ENCODE data around the gene FMN1. TPM values are rescaled to one million over a fixed set of nuclear protein-coding genes. Genes with fewer than 3 reads are reported as not detected.

Gene FMN1
- polyA plus RNA-seq, 2 of the 4 experiments (the other 2 are of a cell fraction), result 0.53 to 2.2 TPM

- no peak for DNase-seq (ENCODE audit: low read depth in 1 of 2, low spot score in 1 of 2)
- Histone ChIP-seq H3K4me2 (no peak overlapping the region), H3K9me3 (no peaks in the 10 kb centered on the region), H3K4me3 (no peak overlapping the region), H3K27ac (no peak overlapping the region), H3K4me1 (no peaks in the 10 kb centered on the region)
- no peak for ATAC-seq
- POLR2A ChIA-PET, result no interaction called here
- TF ChIP-seq HOXB13 (CRISPR knock-in tag; IDR thresholded peaks at IDR 0.05; ENCODE audit: low read depth) (no peak), JUNB (IDR thresholded peaks at IDR 0.05) (no peak), NFE2L2 (conservative IDR thresholded peaks at IDR 0.05; ENCODE audit: low read length) (no peak), RCOR1 (IDR thresholded peaks at IDR 0.05; ENCODE audit: low read depth, low read length) (no peak), KDM1A (IDR thresholded peaks at IDR 0.05; ENCODE audit: low read depth) (no peak)
- WGBS (ENCODE audit: missing lambda C conversion rate), result 74% methylated on average over 7 of the region's 7 CpGs
- CTCF ChIA-PET, result interaction anchor here (0.7 to 1.6 kb wide), 7 partner anchors 8 to 493 kb away, joined by 3 to 6 read pairs (median 4); no protein-coding TSS in a partner anchor
- no peak for FAIRE-seq
These were observed 38.7 kb downstream of the FMN1 start for GRCh38 chr15:33155691-33156420.

DNA sequence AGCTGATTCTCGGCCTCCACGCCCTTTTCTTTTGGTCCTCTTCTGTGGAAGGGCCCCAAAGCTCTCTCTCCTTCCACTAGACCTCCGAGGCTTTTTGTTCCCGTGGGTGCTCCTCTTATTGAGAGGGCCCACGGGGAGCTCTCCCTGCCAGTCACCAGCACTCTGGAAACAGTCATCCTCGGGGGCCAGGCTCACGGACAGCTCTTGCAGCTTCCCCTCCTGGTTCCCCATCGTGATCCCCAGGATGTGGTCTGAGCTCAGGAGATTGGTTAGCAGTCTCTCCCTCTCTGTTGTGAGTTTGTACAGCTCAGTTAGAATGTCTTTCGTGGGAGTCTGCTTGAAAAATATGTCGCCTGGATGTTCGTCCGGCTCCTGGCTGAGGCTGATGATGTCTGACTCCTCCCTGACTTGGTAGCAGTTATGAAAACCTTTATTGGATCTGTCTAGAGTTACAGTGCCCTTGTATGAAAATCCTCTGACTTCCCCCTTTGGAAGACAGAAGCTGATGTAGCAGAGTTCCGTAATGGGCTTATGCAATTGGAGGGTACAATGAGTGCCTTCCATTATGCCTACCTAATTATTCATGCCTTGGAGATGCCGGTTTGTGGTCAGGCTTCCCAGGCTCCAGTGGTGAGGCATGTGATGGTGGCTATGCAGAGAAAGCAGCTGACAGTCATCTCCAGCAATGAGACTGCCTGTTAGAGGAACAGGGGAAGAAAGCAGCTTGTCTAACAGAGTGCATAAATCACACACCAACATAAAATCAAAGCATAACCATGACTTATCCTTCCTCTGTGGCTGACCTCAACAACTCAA lies 40.0 kb downstream of the FMN1 start:
- WGBS (ENCODE audit: missing lambda C conversion rate), result 52% methylated on average over 14 of the region's 14 CpGs
- H3K4me1 ChIP-seq, result no peaks in the 10 kb centered on the region
- ATAC-seq (no peak), FAIRE-seq (no peak), DNase-seq (ENCODE audit: low read depth in 1 of 2, low spot score in 1 of 2) (no peak)
- no peak overlapping the region for H3K4me2 ChIP-seq
- H3K27ac ChIP-seq, result no peak overlapping the region
- no peaks in the 10 kb centered on the region for H3K9me3 ChIP-seq
- H3K4me3 ChIP-seq, result no peak overlapping the region
- POLR2A ChIA-PET, result no interaction called here
- TF ChIP-seq MYC (IDR thresholded peaks at IDR 0.05; ENCODE audit: borderline replicate concordance, low read length) (no peak), HOXB13 (CRISPR knock-in tag; IDR thresholded peaks at IDR 0.05; ENCODE audit: low read depth) (no peak), ZSCAN20 (CRISPR knock-in tag; IDR thresholded peaks at IDR 0.05) (no peak), RARB (CRISPR knock-in tag; IDR thresholded peaks at IDR 0.05) (no peak), FOXS1 (CRISPR knock-in tag; IDR thresholded peaks at IDR 0.05) (no peak), SMC3 (IDR thresholded peaks at IDR 0.05) (no peak), PHF8 (IDR thresholded peaks at IDR 0.05; ENCODE audit: borderline replicate concordance, low read depth) (no peak), TP53 (CRISPR knock-in tag; IDR thresholded peaks at IDR 0.05) (no peak), CHD4 (IDR thresholded peaks at IDR 0.05; ENCODE audit: borderline replicate concordance) (no peak), CEBPB (IDR thresholded peaks at IDR 0.05) (no peak), POLR2A (IDR thresholded peaks at IDR 0.05; ENCODE audit: low read length) (no peak), MAFK (IDR thresholded peaks at IDR 0.05; ENCODE audit: partially characterized antibody) (no peak), FOSL2 (IDR thresholded peaks at IDR 0.05) (no peak), FOSL2 (CRISPR knock-in tag; IDR thresholded peaks at IDR 0.05) (no peak), EHMT2 (IDR thresholded peaks at IDR 0.05; ENCODE audit: low read depth) (no peak), EHF (CRISPR knock-in tag; IDR thresholded peaks at IDR 0.05) (no peak)
- TF ChIP-seq, protein P1, sequence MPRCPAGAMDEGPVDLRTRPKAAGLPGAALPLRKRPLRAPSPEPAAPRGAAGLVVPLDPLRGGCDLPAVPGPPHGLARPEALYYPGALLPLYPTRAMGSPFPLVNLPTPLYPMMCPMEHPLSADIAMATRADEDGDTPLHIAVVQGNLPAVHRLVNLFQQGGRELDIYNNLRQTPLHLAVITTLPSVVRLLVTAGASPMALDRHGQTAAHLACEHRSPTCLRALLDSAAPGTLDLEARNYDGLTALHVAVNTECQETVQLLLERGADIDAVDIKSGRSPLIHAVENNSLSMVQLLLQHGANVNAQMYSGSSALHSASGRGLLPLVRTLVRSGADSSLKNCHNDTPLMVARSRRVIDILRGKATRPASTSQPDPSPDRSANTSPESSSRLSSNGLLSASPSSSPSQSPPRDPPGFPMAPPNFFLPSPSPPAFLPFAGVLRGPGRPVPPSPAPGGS (IDR thresholded peaks at IDR 0.05), result no peak
- TF ChIP-seq, protein P2, sequence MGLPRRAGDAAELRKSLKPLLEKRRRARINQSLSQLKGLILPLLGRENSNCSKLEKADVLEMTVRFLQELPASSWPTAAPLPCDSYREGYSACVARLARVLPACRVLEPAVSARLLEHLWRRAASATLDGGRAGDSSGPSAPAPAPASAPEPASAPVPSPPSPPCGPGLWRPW (IDR thresholded peaks at IDR 0.05), result no peak
- TF ChIP-seq, protein P3, sequence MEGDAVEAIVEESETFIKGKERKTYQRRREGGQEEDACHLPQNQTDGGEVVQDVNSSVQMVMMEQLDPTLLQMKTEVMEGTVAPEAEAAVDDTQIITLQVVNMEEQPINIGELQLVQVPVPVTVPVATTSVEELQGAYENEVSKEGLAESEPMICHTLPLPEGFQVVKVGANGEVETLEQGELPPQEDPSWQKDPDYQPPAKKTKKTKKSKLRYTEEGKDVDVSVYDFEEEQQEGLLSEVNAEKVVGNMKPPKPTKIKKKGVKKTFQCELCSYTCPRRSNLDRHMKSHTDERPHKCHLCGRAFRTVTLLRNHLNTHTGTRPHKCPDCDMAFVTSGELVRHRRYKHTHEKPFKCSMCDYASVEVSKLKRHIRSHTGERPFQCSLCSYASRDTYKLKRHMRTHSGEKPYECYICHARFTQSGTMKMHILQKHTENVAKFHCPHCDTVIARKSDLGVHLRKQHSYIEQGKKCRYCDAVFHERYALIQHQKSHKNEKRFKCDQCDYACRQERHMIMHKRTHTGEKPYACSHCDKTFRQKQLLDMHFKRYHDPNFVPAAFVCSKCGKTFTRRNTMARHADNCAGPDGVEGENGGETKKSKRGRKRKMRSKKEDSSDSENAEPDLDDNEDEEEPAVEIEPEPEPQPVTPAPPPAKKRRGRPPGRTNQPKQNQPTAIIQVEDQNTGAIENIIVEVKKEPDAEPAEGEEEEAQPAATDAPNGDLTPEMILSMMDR (IDR thresholded peaks at IDR 0.05), result no peak
- TF ChIP-seq, protein P4, sequence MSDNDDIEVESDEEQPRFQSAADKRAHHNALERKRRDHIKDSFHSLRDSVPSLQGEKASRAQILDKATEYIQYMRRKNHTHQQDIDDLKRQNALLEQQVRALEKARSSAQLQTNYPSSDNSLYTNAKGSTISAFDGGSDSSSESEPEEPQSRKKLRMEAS (IDR thresholded peaks at IDR 0.05), result no peak
- CTCF ChIA-PET, result interaction anchor here (0.5 to 1.5 kb wide), 5 partner anchors 10 to 238 kb away, joined by 3 to 13 read pairs (median 4); no protein-coding TSS in a partner anchor

Data from A549 (cell line).